Keratinocyte (primary cell): ENCODE measurements around the gene DZIP1L. TPM values are rescaled to one million over a fixed set of nuclear protein-coding genes. Genes with fewer than 3 reads are reported as not detected.

Source experiments
- DNase-seq: peaks from one replicate; pipeline ENCODE4 v3.0.0-alpha.2; 2011; ENCODE audit warnings: low read depth, missing footprints, low spot score
- FAIRE-seq: peaks from 2 replicates; lab custom pipeline; 2011; peaks lifted over from hg19 to GRCh38; lab: Jason Lieb, UNC
- H2AFZ ChIP-seq: 2 replicates; pipeline ENCODE4 v1.6.0; 2012; ENCODE audit warnings: low read length, control low read depth, inconsistent platforms; ENCODE audit not compliant: control insufficient read depth
- H3K27ac ChIP-seq: 2 replicates; pipeline ENCODE4 v1.5.1; 2011; ENCODE audit warnings: low read length; ENCODE audit not compliant: control insufficient read depth, insufficient read depth
- H3K27me3 ChIP-seq: 3 replicates; pipeline ENCODE4 v1.6.0; 2011; ENCODE audit warnings: low read length; ENCODE audit not compliant: control insufficient read depth, insufficient read depth; ENCODE audit errors: extremely low read depth
- H3K36me3 ChIP-seq, 2 experiments: 2 replicates in 1 of 2; 3 replicates in 1 of 2; pipeline ENCODE4 v1.5.1; 2011; ENCODE audit warnings: low read length in 2 of 2, mild to moderate bottlenecking in 1 of 2; ENCODE audit not compliant: control insufficient read depth in 2 of 2, insufficient read depth in 2 of 2; ENCODE audit errors: extremely low read depth in 1 of 2
- H3K4me1 ChIP-seq: 3 replicates; pipeline ENCODE4 v1.5.1; 2011; ENCODE audit warnings: low read length; ENCODE audit not compliant: control insufficient read depth, insufficient read depth; ENCODE audit errors: extremely low read depth
- H3K4me2 ChIP-seq: 3 replicates; pipeline ENCODE4 v1.6.0; 2011; ENCODE audit warnings: low read depth, low read length; ENCODE audit not compliant: control insufficient read depth, insufficient read depth; ENCODE audit errors: extremely low read depth
- H3K4me3 ChIP-seq, 3 experiments: fragments of 200-600 bp in 1 of 3; sonication (generic) in 1 of 3; 2 replicates in 2 of 3; 3 replicates in 1 of 3; pipeline ENCODE4 v1.5.1; 2011 to 2016; ENCODE audit warnings: low read length in 3 of 3, mild to moderate bottlenecking in 3 of 3, control low read depth in 2 of 3, inconsistent platforms in 1 of 3, low read depth in 1 of 3, mixed read lengths in 1 of 3, mixed run types in 1 of 3, moderate library complexity in 1 of 3; ENCODE audit not compliant: control insufficient read depth in 2 of 3, insufficient read depth in 2 of 3; ENCODE audit errors: extremely low read depth in 1 of 3
- H3K79me2 ChIP-seq: 2 replicates; pipeline ENCODE4 v1.6.0; 2012; ENCODE audit warnings: low read length; ENCODE audit not compliant: control insufficient read depth, insufficient read depth
- H3K9ac ChIP-seq: 3 replicates; pipeline ENCODE4 v1.6.0; 2011; ENCODE audit warnings: low read length; ENCODE audit not compliant: control insufficient read depth, insufficient read depth; ENCODE audit errors: extremely low read depth
- H3K9me1 ChIP-seq: 3 replicates; pipeline ENCODE4 v1.6.0; 2011; ENCODE audit warnings: low read length; ENCODE audit not compliant: control insufficient read depth, insufficient read depth; ENCODE audit errors: extremely low read depth
- H3K9me3 ChIP-seq: 2 replicates; pipeline ENCODE4 v1.5.1; 2012; ENCODE audit warnings: low read depth, low read length; ENCODE audit not compliant: control insufficient read depth
- H4K20me1 ChIP-seq: 3 replicates; pipeline ENCODE4 v1.6.0; 2011; ENCODE audit warnings: low read length; ENCODE audit not compliant: control insufficient read depth, insufficient read depth; ENCODE audit errors: extremely low read depth
- EZH2 ChIP-seq: IDR thresholded peaks from one replicate; pipeline ENCODE4 v1.6.1; 2012; ENCODE audit warnings: inconsistent platforms, mild to moderate bottlenecking, low read length, moderate library complexity
- dilution Hi-C: fragments of 300-500 bp; cut with MboI; formaldehyde crosslinking; loops from one replicate; pipeline ENCODE4 v1.7.0; 2020; ENCODE audit warnings: low sequenced_read_pairs; ENCODE audit not compliant: extremely low pct_ligation_motif_present
- polyA plus RNA-seq, 5 experiments: library from polyadenylated mRNA; depleted of rRNA in 3 of 5; stranded (reverse) in 3 of 5; stranded (forward) in 1 of 5; unstranded in 1 of 5; fragments of >200 nt; gene quantifications; 1 replicate in 1 of 5; 2 replicates in 3 of 5; 3 replicates in 1 of 5; pipeline versions ENCODE4 v1.2.1 to v1.2.3, GENCODE V29; 2011 to 2012; ENCODE audit warnings: missing spikeins in 2 of 5, low read depth in 1 of 5, low replicate concordance in 1 of 5
- TF ChIP-seq, protein P1 (sequence below), 3 experiments: IDR thresholded peaks in 1 of 3; conservative IDR thresholded peaks in 1 of 3; optimal IDR thresholded peaks in 1 of 3; 2 replicates in 2 of 3; 3 replicates in 1 of 3; pipeline versions ENCODE3 to v1.5.1; 2011; ENCODE audit warnings: low read length in 3 of 3, mild to moderate bottlenecking in 3 of 3, moderate library complexity in 2 of 3, control low read depth in 1 of 3, inconsistent platforms in 1 of 3; ENCODE audit not compliant: insufficient read depth in 2 of 3; ENCODE audit errors: extremely low read depth in 1 of 3

DZIP1L gene
- polyA plus RNA-seq, 1 donor (not counting 4 experiments of a cell fraction or from before 2014, with no cell fraction given) = 1.7 TPM

DNA sequence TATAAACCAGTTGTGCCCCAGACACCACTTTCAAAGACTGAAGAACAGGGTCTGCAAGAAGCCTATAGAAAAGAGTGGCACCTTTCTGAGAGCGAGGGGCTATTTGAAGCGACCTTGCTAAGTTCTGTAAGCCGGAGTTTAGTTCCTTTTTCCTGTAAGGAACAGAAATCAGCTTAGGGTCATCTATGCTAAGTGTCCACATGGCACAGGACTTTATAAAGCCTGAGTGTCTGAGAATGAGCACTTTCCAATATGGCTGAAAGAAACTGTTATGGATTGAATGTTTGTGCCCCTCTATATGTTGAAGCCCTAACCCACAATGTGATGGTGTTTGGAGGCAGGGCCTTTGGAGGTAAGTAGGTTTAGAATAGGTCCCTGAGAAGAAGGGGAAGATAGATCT lies 20.8 kb upstream of the DZIP1L start:
- TF ChIP-seq, protein P1, sequence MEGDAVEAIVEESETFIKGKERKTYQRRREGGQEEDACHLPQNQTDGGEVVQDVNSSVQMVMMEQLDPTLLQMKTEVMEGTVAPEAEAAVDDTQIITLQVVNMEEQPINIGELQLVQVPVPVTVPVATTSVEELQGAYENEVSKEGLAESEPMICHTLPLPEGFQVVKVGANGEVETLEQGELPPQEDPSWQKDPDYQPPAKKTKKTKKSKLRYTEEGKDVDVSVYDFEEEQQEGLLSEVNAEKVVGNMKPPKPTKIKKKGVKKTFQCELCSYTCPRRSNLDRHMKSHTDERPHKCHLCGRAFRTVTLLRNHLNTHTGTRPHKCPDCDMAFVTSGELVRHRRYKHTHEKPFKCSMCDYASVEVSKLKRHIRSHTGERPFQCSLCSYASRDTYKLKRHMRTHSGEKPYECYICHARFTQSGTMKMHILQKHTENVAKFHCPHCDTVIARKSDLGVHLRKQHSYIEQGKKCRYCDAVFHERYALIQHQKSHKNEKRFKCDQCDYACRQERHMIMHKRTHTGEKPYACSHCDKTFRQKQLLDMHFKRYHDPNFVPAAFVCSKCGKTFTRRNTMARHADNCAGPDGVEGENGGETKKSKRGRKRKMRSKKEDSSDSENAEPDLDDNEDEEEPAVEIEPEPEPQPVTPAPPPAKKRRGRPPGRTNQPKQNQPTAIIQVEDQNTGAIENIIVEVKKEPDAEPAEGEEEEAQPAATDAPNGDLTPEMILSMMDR (optimal IDR thresholded peaks at IDR 0.05 in 1 of 3, IDR thresholded peaks at IDR 0.05 in 1 of 3, conservative IDR thresholded peaks at IDR 0.05 in 1 of 3; ENCODE audit: extremely low read depth in 1 of 3, insufficient read depth in 2 of 3, low read length in 3 of 3) = no peak
- no peak for TF ChIP-seq EZH2
- Histone ChIP-seq H3K36me3 (no peaks in the 10 kb centered on the region), H3K4me2 (no peak overlapping the region), H3K4me1 (no peaks in the 10 kb centered on the region), H4K20me1 (no peaks in the 10 kb centered on the region), H3K9me3 (no peaks in the 10 kb centered on the region), H2AFZ (no peak overlapping the region), H3K9me1 (no peaks in the 10 kb centered on the region), H3K27me3 (peaks cover 1% of the 10 kb centered on the region), H3K4me3 (no peak overlapping the region), H3K27ac (no peak overlapping the region), H3K9ac (no peak overlapping the region), H3K79me2 (no peaks in the 10 kb centered on the region)
- DNase-seq (no peak), FAIRE-seq (no peak)
- dilution Hi-C loops = no loop called here

DNA sequence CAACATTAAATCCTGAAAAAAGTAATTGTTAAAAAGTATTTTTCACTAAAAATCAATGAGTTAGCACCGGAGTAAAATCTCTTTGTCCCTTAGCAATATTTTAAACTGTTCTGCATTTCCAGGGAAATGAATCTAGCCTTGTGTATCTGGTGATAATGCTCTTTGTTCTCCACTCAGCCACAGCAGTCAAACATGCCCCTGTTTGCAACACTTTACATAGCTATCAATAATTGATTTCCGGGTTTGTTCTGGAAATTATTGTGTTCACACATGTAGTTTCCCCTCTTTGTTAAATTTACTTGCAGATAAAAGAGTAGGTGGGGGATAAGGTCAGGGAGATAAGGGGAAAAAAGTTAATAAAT lies 20.4 kb upstream of the DZIP1L start:
- dilution Hi-C loops = no loop called here
- no peak overlapping the region for H3K27ac ChIP-seq
- H3K27me3 ChIP-seq = peaks cover 4% of the 10 kb centered on the region
- H3K4me1 ChIP-seq = no peaks in the 10 kb centered on the region
- H3K9me3 ChIP-seq = no peaks in the 10 kb centered on the region
- DNase-seq (no peak), FAIRE-seq (no peak)
- H3K79me2 ChIP-seq = no peaks in the 10 kb centered on the region
- H4K20me1 ChIP-seq = no peaks in the 10 kb centered on the region
- H3K4me3 ChIP-seq = no peak overlapping the region
- no peaks in the 10 kb centered on the region for H3K36me3 ChIP-seq
- TF ChIP-seq EZH2 = no peak
- TF ChIP-seq, protein P1 (optimal IDR thresholded peaks at IDR 0.05 in 1 of 3, IDR thresholded peaks at IDR 0.05 in 1 of 3, conservative IDR thresholded peaks at IDR 0.05 in 1 of 3; ENCODE audit: extremely low read depth in 1 of 3, insufficient read depth in 2 of 3, low read length in 3 of 3) = no peak
- H3K9ac ChIP-seq = no peak overlapping the region
- H3K4me2 ChIP-seq = no peak overlapping the region
- H3K9me1 ChIP-seq = no peaks in the 10 kb centered on the region
- no peak overlapping the region for H2AFZ ChIP-seq
